NCI-H2107 (cell line): ENCODE data around the gene PIGH.
"Not testable (repeated sequence)": the region's sequence is repeated elsewhere in the genome, so short reads cannot be mapped to it uniquely, and the experiment has no call there.

Source experiments
- DNase-seq: peaks from one replicate; lab custom pipeline; 2025; lab: John Stamatoyannopoulos, UW

PIGH gene

DNA sequence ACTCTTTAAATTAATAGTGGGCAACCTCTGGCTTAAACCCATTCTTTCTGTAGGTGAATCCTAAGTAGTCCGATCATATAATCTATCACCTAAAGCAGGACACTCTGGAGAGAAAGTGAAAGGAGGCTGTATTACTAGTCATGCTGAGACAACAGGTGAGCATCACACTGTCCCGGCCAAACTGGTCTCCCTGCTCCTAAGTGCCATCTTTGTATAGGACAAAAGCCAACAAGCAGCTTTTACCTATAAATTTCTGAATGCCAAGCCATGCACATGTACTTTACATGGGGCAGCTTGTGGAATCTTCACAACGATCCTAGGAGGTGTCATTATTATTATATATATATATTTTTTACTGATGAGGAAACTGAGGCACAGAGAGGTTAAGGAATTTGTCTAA, 48.9 kb downstream of the PIGH start:
- DNase-seq = no peak

DNA sequence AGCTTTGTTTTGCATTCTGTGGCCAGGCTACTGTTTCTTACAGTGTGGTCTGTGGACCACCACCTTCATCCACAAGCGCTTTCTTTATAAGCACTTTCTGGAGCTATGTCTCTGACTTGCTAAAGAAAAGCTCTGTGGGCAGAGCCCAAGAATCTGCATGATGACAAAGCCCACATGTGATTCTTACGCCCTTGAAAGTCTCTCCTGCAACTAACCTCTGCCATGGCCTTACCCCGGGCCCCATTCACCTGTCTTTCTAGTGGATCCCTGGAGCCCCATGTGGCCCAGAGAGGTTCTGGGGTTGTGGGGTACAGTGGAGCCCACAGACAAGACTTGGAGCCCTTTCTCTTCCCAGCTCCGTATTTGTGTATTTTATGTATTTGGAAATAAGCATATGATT, 50.3 kb downstream of the PIGH start:
- no peak for DNase-seq

GRCh38 chr14:67547224-67547780, 52.8 kb downstream of the PIGH start:
- no peak for DNase-seq

DNA sequence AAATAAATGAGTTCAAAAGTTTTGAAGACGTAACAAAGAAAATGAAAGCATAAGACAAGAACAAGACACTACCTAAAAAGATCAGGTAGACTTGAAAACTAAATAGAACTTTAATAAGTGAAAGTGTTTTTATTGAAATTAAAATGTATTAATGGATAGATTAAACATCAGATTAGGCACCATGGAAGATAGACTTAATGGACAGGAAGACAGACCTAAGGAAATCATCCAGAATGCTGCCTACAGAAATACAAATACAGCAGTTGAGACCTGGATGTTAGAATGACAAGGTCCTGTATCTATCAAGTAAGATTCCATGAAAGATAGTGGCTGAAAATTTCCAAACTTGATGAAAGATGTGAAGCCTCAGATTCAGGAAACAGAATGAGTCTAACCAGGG, 55.5 kb downstream of the PIGH start:
- no peak for DNase-seq

DNA sequence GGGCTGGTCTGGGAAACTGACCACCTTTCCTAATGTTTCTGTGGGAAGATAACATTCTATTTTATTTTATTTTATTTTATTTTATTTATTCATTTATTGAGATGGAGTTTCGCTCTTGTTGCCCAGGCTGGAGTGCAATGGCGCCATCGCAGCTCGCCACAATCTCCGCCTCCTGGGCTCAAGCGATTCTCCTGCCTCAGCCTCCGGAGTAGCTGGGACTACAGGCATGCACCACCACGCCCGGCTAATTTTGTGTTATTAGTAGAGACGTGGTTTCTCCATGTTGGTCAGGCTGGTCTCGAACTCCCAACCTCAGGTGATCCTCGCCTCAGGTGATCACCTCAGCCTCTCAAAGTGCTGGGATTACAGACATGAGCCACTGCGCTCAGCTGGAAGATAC, 57.4 kb downstream of the PIGH start:
- DNase-seq = not testable (repeated sequence)

GRCh38 chr14:67541448-67542387, 58.4 kb downstream of the PIGH start:
- no peak for DNase-seq
